ENCODE measurements around the gene PGAP2. TPM values are rescaled to one million over a fixed set of nuclear protein-coding genes. Genes with fewer than 3 reads are reported as not detected.

PGAP2 gene
- polyA plus RNA-seq, 2 of the 4 experiments (the other 2 are of a cell fraction) = 32.4 to 35.2 TPM

- TF ChIP-seq, protein P1, sequence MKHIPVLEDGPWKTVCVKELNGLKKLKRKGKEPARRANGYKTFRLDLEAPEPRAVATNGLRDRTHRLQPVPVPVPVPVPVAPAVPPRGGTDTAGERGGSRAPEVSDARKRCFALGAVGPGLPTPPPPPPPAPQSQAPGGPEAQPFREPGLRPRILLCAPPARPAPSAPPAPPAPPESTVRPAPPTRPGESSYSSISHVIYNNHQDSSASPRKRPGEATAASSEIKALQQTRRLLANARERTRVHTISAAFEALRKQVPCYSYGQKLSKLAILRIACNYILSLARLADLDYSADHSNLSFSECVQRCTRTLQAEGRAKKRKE (CRISPR knock-in tag; IDR thresholded peaks at IDR 0.05; ENCODE audit: low read depth) = no peak
- TF ChIP-seq MAFK (IDR thresholded peaks at IDR 0.05; ENCODE audit: partially characterized antibody) (no peak), RNF2 (IDR thresholded peaks at IDR 0.05; ENCODE audit: borderline replicate concordance, low read depth) (no peak), ZNF302 (CRISPR knock-in tag; IDR thresholded peaks at IDR 0.05) (no peak), KDM5A (IDR thresholded peaks at IDR 0.05) (no peak), POLR2A (IDR thresholded peaks at IDR 0.05; ENCODE audit: low read length) (no peak), PBX3 (IDR thresholded peaks at IDR 0.05) (no peak), TP53 (CRISPR knock-in tag; IDR thresholded peaks at IDR 0.05) (no peak)
Observed at GRCh38 chr11:3840004-3840869, 31.9 kb downstream of the PGAP2 start (continued).

GRCh38 chr11:3840870-3841425 is 32.6 kb downstream of the PGAP2 start, which contains the start of gene RHOG:
TSS of gene RHOG (minus strand) at chr11:3840959. CDS start at chr11:3828138, 12,821 bp downstream.
- ChIA-PET POLR2A (interaction anchor here (0.7 to 2.2 kb wide), 11 partner anchors 10 to 232 kb away, joined by 3 to 44 read pairs (median 5); partner anchors contain the start of genes PGAP2 and STIM1), CTCF (interaction anchor here (1.1 to 27.8 kb wide), 20 partner anchors 8 to 387 kb away, joined by 3 to 919 read pairs (median 5); partner anchors contain the start of genes PGAP2 and STIM1)
- DNase-seq (ENCODE audit: low read depth in 1 of 2, low spot score in 1 of 2) (peak; percentile 80 to 87), FAIRE-seq (no peak), ATAC-seq (peak; percentile 86)
- H3K4me2 ChIP-seq = peak within 1 kb of the TSS; percentile 84
- TF ChIP-seq, protein P2, sequence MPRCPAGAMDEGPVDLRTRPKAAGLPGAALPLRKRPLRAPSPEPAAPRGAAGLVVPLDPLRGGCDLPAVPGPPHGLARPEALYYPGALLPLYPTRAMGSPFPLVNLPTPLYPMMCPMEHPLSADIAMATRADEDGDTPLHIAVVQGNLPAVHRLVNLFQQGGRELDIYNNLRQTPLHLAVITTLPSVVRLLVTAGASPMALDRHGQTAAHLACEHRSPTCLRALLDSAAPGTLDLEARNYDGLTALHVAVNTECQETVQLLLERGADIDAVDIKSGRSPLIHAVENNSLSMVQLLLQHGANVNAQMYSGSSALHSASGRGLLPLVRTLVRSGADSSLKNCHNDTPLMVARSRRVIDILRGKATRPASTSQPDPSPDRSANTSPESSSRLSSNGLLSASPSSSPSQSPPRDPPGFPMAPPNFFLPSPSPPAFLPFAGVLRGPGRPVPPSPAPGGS (IDR thresholded peaks at IDR 0.05) = 0 out of 3 replicates have a peak, but pooled peaks have one; percentile 47
- TF ChIP-seq HOXB5 (CRISPR knock-in tag; IDR thresholded peaks at IDR 0.05) = no peak
- peak; percentile 49 to 80; a peak in 3 of 5 replicates for TF ChIP-seq JUN (IDR thresholded peaks at IDR 0.05)
- TF ChIP-seq CEBPB (IDR thresholded peaks at IDR 0.05) = no peak
- no peak for TF ChIP-seq FOSL2 (IDR thresholded peaks at IDR 0.05)
- TF ChIP-seq FOSL2 (CRISPR knock-in tag; IDR thresholded peaks at IDR 0.05) = no peak
- no peak for TF ChIP-seq TP53 (CRISPR knock-in tag; IDR thresholded peaks at IDR 0.05)
- peak; percentile 25 for TF ChIP-seq POLR2A (IDR thresholded peaks at IDR 0.05; ENCODE audit: low read length)
- WGBS (ENCODE audit: missing lambda C conversion rate) = no CpG with 5 or more reads among the region's 42 CpGs
- H3K4me3 ChIP-seq = peak within 1 kb of the TSS; percentile 84
- H3K27ac ChIP-seq = peak within 1 kb of the TSS; percentile 95 to 98
- H3K4me1 ChIP-seq = peaks cover 35% of the 10 kb centered on the region
- no peaks in the 10 kb centered on the region for H3K9me3 ChIP-seq

GRCh38 chr11:3841426-3842350 is 33.3 kb downstream of the PGAP2 start:
- peak overlapping the region; percentile 84 for H3K4me3 ChIP-seq
- peak; percentile 70 to 86 for ATAC-seq
- ChIA-PET CTCF (interaction anchor here (0.8 to 27.8 kb wide), 23 partner anchors 8 to 388 kb away, joined by 3 to 919 read pairs (median 4); partner anchors contain the start of genes PGAP2 and STIM1), POLR2A (interaction anchor here (0.7 to 2.2 kb wide), 11 partner anchors 11 to 231 kb away, joined by 3 to 44 read pairs (median 5); partner anchors contain the start of genes PGAP2 and STIM1)
- peak overlapping the region; percentile 95 to 98 for H3K27ac ChIP-seq
- peak overlapping the region; percentile 84 for H3K4me2 ChIP-seq
- 24% methylated on average over 39 of the region's 44 CpGs for WGBS (ENCODE audit: missing lambda C conversion rate)
- no peak for FAIRE-seq
- H3K9me3 ChIP-seq = no peaks in the 10 kb centered on the region
- H3K4me1 ChIP-seq = peaks cover 35% of the 10 kb centered on the region
- DNase-seq (ENCODE audit: low read depth in 1 of 2, low spot score in 1 of 2) = peak; percentile 80 to 93
- TF ChIP-seq RAD21 (conservative IDR thresholded peaks at IDR 0.05 in 1 of 2, IDR thresholded peaks at IDR 0.05 in 1 of 2) = peak; percentile 39 to 47
- no peak for TF ChIP-seq CEBPB (IDR thresholded peaks at IDR 0.05)
- TF ChIP-seq EHF (CRISPR knock-in tag; IDR thresholded peaks at IDR 0.05) = no peak
- TF ChIP-seq RARB (CRISPR knock-in tag; IDR thresholded peaks at IDR 0.05) = no peak
- peak; percentile 74 for TF ChIP-seq SMC3 (IDR thresholded peaks at IDR 0.05)
- TF ChIP-seq ZC3H11A (IDR thresholded peaks at IDR 0.05) = no peak
- peak; percentile 17 for TF ChIP-seq MAFK (IDR thresholded peaks at IDR 0.05; ENCODE audit: partially characterized antibody)
- TF ChIP-seq CHD2 (IDR thresholded peaks at IDR 0.05; ENCODE audit: low read length, partially characterized antibody) = no peak
- TF ChIP-seq MAZ (IDR thresholded peaks at IDR 0.05; ENCODE audit: borderline replicate concordance, low read depth, low read length) = no peak
- TF ChIP-seq JUN (IDR thresholded peaks at IDR 0.05) = peak in 1 of 2 experiments; percentile 58; a peak in 1 of 5 replicates
- no peak for TF ChIP-seq CBX8 (IDR thresholded peaks at IDR 0.05)
- TF ChIP-seq MYC (IDR thresholded peaks at IDR 0.05; ENCODE audit: borderline replicate concordance, low read length) = peak; percentile 92
- TF ChIP-seq, protein P3, sequence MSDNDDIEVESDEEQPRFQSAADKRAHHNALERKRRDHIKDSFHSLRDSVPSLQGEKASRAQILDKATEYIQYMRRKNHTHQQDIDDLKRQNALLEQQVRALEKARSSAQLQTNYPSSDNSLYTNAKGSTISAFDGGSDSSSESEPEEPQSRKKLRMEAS (IDR thresholded peaks at IDR 0.05) = peak; percentile 98
- TF ChIP-seq, protein P4, sequence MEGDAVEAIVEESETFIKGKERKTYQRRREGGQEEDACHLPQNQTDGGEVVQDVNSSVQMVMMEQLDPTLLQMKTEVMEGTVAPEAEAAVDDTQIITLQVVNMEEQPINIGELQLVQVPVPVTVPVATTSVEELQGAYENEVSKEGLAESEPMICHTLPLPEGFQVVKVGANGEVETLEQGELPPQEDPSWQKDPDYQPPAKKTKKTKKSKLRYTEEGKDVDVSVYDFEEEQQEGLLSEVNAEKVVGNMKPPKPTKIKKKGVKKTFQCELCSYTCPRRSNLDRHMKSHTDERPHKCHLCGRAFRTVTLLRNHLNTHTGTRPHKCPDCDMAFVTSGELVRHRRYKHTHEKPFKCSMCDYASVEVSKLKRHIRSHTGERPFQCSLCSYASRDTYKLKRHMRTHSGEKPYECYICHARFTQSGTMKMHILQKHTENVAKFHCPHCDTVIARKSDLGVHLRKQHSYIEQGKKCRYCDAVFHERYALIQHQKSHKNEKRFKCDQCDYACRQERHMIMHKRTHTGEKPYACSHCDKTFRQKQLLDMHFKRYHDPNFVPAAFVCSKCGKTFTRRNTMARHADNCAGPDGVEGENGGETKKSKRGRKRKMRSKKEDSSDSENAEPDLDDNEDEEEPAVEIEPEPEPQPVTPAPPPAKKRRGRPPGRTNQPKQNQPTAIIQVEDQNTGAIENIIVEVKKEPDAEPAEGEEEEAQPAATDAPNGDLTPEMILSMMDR (IDR thresholded peaks at IDR 0.05) = peak; percentile 88
- no peak for TF ChIP-seq ESRRA (IDR thresholded peaks at IDR 0.05; ENCODE audit: borderline replicate concordance, low read length)
- TF ChIP-seq TP53 (CRISPR knock-in tag; IDR thresholded peaks at IDR 0.05) = peak; percentile 59; the same call in 1 of the 2 replicates

All from A549 (cell line).